SK-N-SH treated with all-trans-retinoic acid at 6 μM for 48 hours (cell line): Measurements from ENCODE around the gene FCN2.

Source experiments
- ARNTL ChIP-seq: fragments of 450-650 bp; formaldehyde crosslinking; IDR thresholded peaks from 2 replicates; pipeline ENCODE4 v1.5.0; 2020; ENCODE audit warnings: low read depth, mild to moderate bottlenecking, moderate library complexity, borderline replicate concordance
- BACH2 ChIP-seq: fragments of 250-450 bp; sonication (Bioruptor Pico); IDR thresholded peaks from 2 replicates; pipeline ENCODE4 v1.9.0; 2021; ENCODE audit warnings: mild to moderate bottlenecking, borderline replicate concordance
- ESRRG ChIP-seq: fragments of 250-450 bp; sonication (Bioruptor Pico); IDR thresholded peaks from 2 replicates; pipeline ENCODE4 v1.6.1; 2021; ENCODE audit warnings: mild to moderate bottlenecking
- ISL1 ChIP-seq: fragments of 250-450 bp; sonication (Bioruptor Pico); IDR thresholded peaks from 2 replicates; pipeline ENCODE4 v2.1.2; 2022; ENCODE audit warnings: mild to moderate bottlenecking, moderate library complexity
- PATZ1 ChIP-seq: fragments of 250-450 bp; sonication (Bioruptor Pico); IDR thresholded peaks from 2 replicates; pipeline ENCODE4 v1.8.0; 2020; ENCODE audit warnings: mild to moderate bottlenecking, moderate library complexity, borderline replicate concordance
- TCF4 ChIP-seq: fragments of 250-450 bp; sonication (Bioruptor Pico); IDR thresholded peaks from 2 replicates; pipeline ENCODE4 v1.8.0; 2021; ENCODE audit warnings: mild to moderate bottlenecking, moderate library complexity, borderline replicate concordance
- TOX ChIP-seq: fragments of 250-450 bp; sonication (Bioruptor Pico); IDR thresholded peaks from 2 replicates; pipeline ENCODE4 v1.8.0; 2021; ENCODE audit warnings: mild to moderate bottlenecking, moderate library complexity, borderline replicate concordance
- TSHZ2 ChIP-seq: fragments of 250-450 bp; sonication (Bioruptor Pico); IDR thresholded peaks from 2 replicates; pipeline ENCODE4 v1.5.0; 2020; ENCODE audit warnings: mild to moderate bottlenecking, moderate library complexity
- ZFP3 ChIP-seq: fragments of 250-450 bp; sonication (Bioruptor Pico); IDR thresholded peaks from 2 replicates; pipeline ENCODE4 v1.5.0; 2020; ENCODE audit warnings: mild to moderate bottlenecking, moderate library complexity
- TF ChIP-seq, protein P1 (sequence below): fragments of 250-450 bp; sonication (Bioruptor Pico); IDR thresholded peaks from 2 replicates; pipeline ENCODE4 v1.5.1; 2020; ENCODE audit warnings: low read depth, mild to moderate bottlenecking, moderate library complexity

DNA sequence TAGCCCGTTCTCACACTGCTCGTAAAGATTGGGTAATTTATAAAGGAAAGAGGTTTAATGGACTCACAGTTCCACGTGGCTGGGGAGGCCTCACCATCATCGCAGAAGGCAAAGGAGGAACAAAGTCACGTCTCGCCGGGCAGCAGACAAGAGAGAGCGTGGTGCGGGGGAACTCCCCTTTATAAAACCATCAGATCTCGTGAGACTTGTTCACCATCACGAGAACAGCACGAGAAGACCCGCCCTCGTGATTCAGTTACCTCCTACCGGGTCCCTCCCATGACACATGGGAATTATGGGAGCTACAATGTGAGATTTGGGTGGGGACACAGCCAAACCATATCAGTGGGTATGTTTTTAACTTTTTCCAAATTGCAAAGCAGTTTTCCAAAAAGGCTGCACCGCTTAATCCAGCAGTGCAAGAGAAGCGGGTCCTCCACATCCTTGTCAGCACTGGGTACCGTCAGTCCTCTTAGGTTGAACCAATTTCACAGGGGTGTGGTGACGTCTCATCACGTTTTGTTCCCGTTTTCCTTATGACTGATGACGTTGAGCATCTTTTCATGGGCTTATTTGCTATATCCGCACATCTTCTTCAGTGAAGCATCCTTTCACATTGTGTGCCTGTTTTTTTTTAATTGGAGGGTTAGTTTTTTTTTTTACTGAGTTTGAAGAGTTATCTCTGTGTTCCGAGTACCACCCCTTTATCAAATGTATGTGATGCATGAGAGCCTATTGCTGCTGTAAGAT is 8.0 kb upstream of the FCN2 start:
- no peak for TF ChIP-seq TCF4 (CRISPR knock-in tag)
- TF ChIP-seq TSHZ2 (CRISPR knock-in tag) = no peak
- no peak for TF ChIP-seq BACH2
- no peak for TF ChIP-seq ISL1 (CRISPR knock-in tag)
- no peak for TF ChIP-seq ARNTL
- TF ChIP-seq ESRRG (CRISPR knock-in tag) = no peak
- no peak for TF ChIP-seq PATZ1
- no peak for TF ChIP-seq TOX (CRISPR knock-in tag)
- no peak for TF ChIP-seq ZFP3 (CRISPR knock-in tag)
- TF ChIP-seq, protein P1, sequence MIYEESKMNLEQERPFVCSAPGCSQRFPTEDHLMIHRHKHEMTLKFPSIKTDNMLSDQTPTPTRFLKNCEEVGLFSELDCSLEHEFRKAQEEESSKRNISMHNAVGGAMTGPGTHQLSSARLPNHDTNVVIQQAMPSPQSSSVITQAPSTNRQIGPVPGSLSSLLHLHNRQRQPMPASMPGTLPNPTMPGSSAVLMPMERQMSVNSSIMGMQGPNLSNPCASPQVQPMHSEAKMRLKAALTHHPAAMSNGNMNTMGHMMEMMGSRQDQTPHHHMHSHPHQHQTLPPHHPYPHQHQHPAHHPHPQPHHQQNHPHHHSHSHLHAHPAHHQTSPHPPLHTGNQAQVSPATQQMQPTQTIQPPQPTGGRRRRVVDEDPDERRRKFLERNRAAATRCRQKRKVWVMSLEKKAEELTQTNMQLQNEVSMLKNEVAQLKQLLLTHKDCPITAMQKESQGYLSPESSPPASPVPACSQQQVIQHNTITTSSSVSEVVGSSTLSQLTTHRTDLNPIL (CRISPR knock-in tag) = no peak
